Vagina (tissue), 2 donors: ENCODE measurements around the gene ACKR4. TPM values are rescaled to one million over a fixed set of nuclear protein-coding genes. Genes with fewer than 3 reads are reported as not detected.

ENCODE experiments used
- DNase-seq, 2 donors: peaks; one replicate each; pipeline ENCODE4 v3.0.0-alpha.2; 2017; ENCODE audit errors: extremely low spot score in 2 of 2
- H3K27ac ChIP-seq: fragments of 200-600 bp; sonication (generic); one replicate; pipeline ENCODE4 v1.5.1; 2019
- H3K27me3 ChIP-seq: fragments of 200-600 bp; sonication (generic); one replicate; pipeline ENCODE4 v1.5.1; 2019
- H3K36me3 ChIP-seq, 2 donors: fragments of 200-600 bp; sonication (generic); one replicate each; pipeline ENCODE4 v1.5.1; 2017 to 2019
- H3K4me1 ChIP-seq: fragments of 200-600 bp; sonication (generic); one replicate; pipeline ENCODE4 v1.5.1; 2019
- H3K4me3 ChIP-seq, 2 donors: fragments of 200-600 bp; sonication (generic); 1 replicate in 1 of 2; 2 replicates in 1 of 2; pipeline ENCODE4 v1.5.1; 2016 to 2019
- H3K9me3 ChIP-seq: fragments of 200-600 bp; sonication (generic); one replicate; pipeline ENCODE4 v1.5.1; 2019
- CTCF ChIP-seq, 3 experiments: fragments of 450-650 bp in 2 of 3; fragments of 200-600 bp in 1 of 3; sonication (generic) in 1 of 3; IDR thresholded peaks; one replicate each; pipeline ENCODE4 v1.5.1; 2017 to 2019; ENCODE audit warnings: antibody characterized with exemption in 3 of 3, mild to moderate bottlenecking in 2 of 3, moderate library complexity in 2 of 3
- POLR2A ChIP-seq, 2 donors: fragments of 450-650 bp; IDR thresholded peaks; one replicate each; pipeline ENCODE4 v1.6.1; 2017; ENCODE audit warnings: antibody characterized with exemption in 2 of 2, mild to moderate bottlenecking in 2 of 2, moderate library complexity in 2 of 2
- POLR2AphosphoS5 ChIP-seq, 2 donors: sonication (generic); formaldehyde crosslinking; IDR thresholded peaks; one replicate each; pipeline ENCODE4 v1.9.0; 2017; ENCODE audit warnings: antibody characterized with exemption in 2 of 2, mild to moderate bottlenecking in 2 of 2, low read depth in 1 of 2; ENCODE audit not compliant: insufficient read depth in 1 of 2
- intact Hi-C: fragments of 100-400 bp; cut with DNase I; formaldehyde crosslinking; loops from one replicate; pipeline ENCODE4 v1.15.1; 2023
- total RNA-seq: library from RNA; depleted of rRNA; stranded (reverse); fragments of >200 nt; gene quantifications from one replicate; pipeline ENCODE4 v1.2.3, GENCODE V29; 2016

Gene ACKR4
- total RNA-seq, 1 donor from 2014 or later: not detected

- H3K4me1 ChIP-seq: peaks cover 20% of the 10 kb centered on the region
- intact Hi-C loops: no loop called here
- DNase-seq: no peak
- H3K4me3 ChIP-seq: no peak overlapping the region
- H3K9me3 ChIP-seq: no peaks in the 10 kb centered on the region
- no peaks in the 10 kb centered on the region for H3K27me3 ChIP-seq
- TF ChIP-seq CTCF (IDR thresholded peaks at IDR 0.05) (no peak), POLR2A (IDR thresholded peaks at IDR 0.05) (no peak), POLR2AphosphoS5 (IDR thresholded peaks at IDR 0.05; ENCODE audit: insufficient read depth in 1 of 2, low read depth in 1 of 2) (no peak)
- H3K27ac ChIP-seq: peak overlapping the region; percentile 49
- H3K36me3 ChIP-seq: no peaks in the 10 kb centered on the region
Observed at GRCh38 chr3:132573797-132574211, 23.3 kb upstream of the ACKR4 start.

- TF ChIP-seq CTCF (IDR thresholded peaks at IDR 0.05): no peak
- TF ChIP-seq POLR2AphosphoS5 (IDR thresholded peaks at IDR 0.05; ENCODE audit: insufficient read depth in 1 of 2, low read depth in 1 of 2): no peak
- no peak for TF ChIP-seq POLR2A (IDR thresholded peaks at IDR 0.05)
- no peaks in the 10 kb centered on the region for H3K27me3 ChIP-seq
- no peak overlapping the region for H3K4me3 ChIP-seq
- intact Hi-C loops: no loop called here
- no peak overlapping the region for H3K27ac ChIP-seq
- no peak for DNase-seq
- no peaks in the 10 kb centered on the region for H3K9me3 ChIP-seq
- no peaks in the 10 kb centered on the region for H3K4me1 ChIP-seq
- no peaks in the 10 kb centered on the region for H3K36me3 ChIP-seq
Observed at GRCh38 chr3:132587401-132587800, 9.7 kb upstream of the ACKR4 start.

- TF ChIP-seq POLR2AphosphoS5 (IDR thresholded peaks at IDR 0.05; ENCODE audit: insufficient read depth in 1 of 2, low read depth in 1 of 2) (no peak), POLR2A (IDR thresholded peaks at IDR 0.05) (no peak), CTCF (IDR thresholded peaks at IDR 0.05) (no peak)
- Histone ChIP-seq H3K9me3 (no peaks in the 10 kb centered on the region), H3K36me3 (no peaks in the 10 kb centered on the region), H3K27ac (no peak overlapping the region), H3K4me1 (no peaks in the 10 kb centered on the region), H3K27me3 (no peaks in the 10 kb centered on the region), H3K4me3 (no peak overlapping the region)
- no peak for DNase-seq
- intact Hi-C loops: no loop called here
Observed at GRCh38 chr3:132592216-132592615, 4.9 kb upstream of the ACKR4 start.

GRCh38 chr3:132593241-132593946 lies 3.7 kb upstream of the ACKR4 start:
- H3K27ac ChIP-seq: no peak overlapping the region
- intact Hi-C loops: no loop called here

More at GRCh38 chr3:132593241-132593946, 3.7 kb upstream of the ACKR4 start:
- H3K27me3 ChIP-seq: no peaks in the 10 kb centered on the region
- H3K36me3 ChIP-seq: no peaks in the 10 kb centered on the region
- DNase-seq: no peak
- H3K9me3 ChIP-seq: no peaks in the 10 kb centered on the region
- H3K4me3 ChIP-seq: no peak overlapping the region
- TF ChIP-seq CTCF (IDR thresholded peaks at IDR 0.05) (no peak), POLR2A (IDR thresholded peaks at IDR 0.05) (no peak), POLR2AphosphoS5 (IDR thresholded peaks at IDR 0.05; ENCODE audit: insufficient read depth in 1 of 2, low read depth in 1 of 2) (no peak)
- no peaks in the 10 kb centered on the region for H3K4me1 ChIP-seq
